Amniotic stem cell (primary cell): Measurements from ENCODE around the gene EREG.

Source experiments
- DNase-seq: peaks from one replicate; lab custom pipeline; 2025; lab: John Stamatoyannopoulos, UW

Gene EREG

GRCh38 chr4:74428276-74428675, 63.3 kb downstream of the EREG start:
- DNase-seq, result no peak

GRCh38 chr4:74431113-74431826, 66.3 kb downstream of the EREG start:
- no peak for DNase-seq

GRCh38 chr4:74433043-74433442, 68.1 kb downstream of the EREG start:
- DNase-seq, result no peak

GRCh38 chr4:74433541-74434172, 68.7 kb downstream of the EREG start:
- DNase-seq, result no peak

GRCh38 chr4:74435296-74435695, 70.4 kb downstream of the EREG start:
- no peak for DNase-seq

- no peak for DNase-seq
Observed at GRCh38 chr4:74437866-74438265, 72.9 kb downstream of the EREG start.
